Tibial artery (tissue), 4 donors: ENCODE measurements around the gene TXNDC16.
A peak's percentile ranks its signal among the peaks of the same experiment; 100 is the strongest.

Source experiments
- DNase-seq, 2 donors: peaks; one replicate each; pipeline ENCODE4 v3.0.0-alpha.2; 2019
- H3K27ac ChIP-seq, 2 donors: fragments of 200-600 bp; sonication (generic) in 1 of 2; 1 replicate in 1 of 2; 2 replicates in 1 of 2; pipeline ENCODE4 v1.5.1; 2018 to 2019; ENCODE audit warnings: mild to moderate bottlenecking in 1 of 2
- H3K27me3 ChIP-seq, 2 donors: fragments of 200-600 bp; sonication (generic) in 1 of 2; one replicate each; pipeline versions ENCODE4 v1.5.1 to v1.6.0; 2016 to 2019
- H3K36me3 ChIP-seq, 3 donors: fragments of 200-600 bp; sonication (generic) in 2 of 3; one replicate each; pipeline ENCODE4 v1.5.1; 2016 to 2019; ENCODE audit warnings: mild to moderate bottlenecking in 2 of 3
- H3K4me1 ChIP-seq, 4 donors: fragments of 200-600 bp; sonication (generic) in 2 of 4; 1 replicate in 3 of 4; 2 replicates in 1 of 4; pipeline ENCODE4 v1.5.1; 2016 to 2019
- H3K4me3 ChIP-seq, 2 donors: fragments of 200-600 bp; sonication (generic) in 1 of 2; 1 replicate in 1 of 2; 2 replicates in 1 of 2; pipeline ENCODE4 v1.5.1; 2018 to 2019; ENCODE audit warnings: mild to moderate bottlenecking in 2 of 2
- H3K9me3 ChIP-seq, 3 donors: fragments of 200-600 bp; sonication (generic) in 1 of 3; one replicate each; pipeline ENCODE4 v1.5.1; 2016 to 2019
- intact Hi-C: fragments of 100-400 bp; cut with DNase I; formaldehyde crosslinking; loops from one replicate; pipeline ENCODE4 v1.15.0; 2023; ENCODE audit warnings: low total_unique reads
- TF ChIP-seq, protein P1 (sequence below), 2 experiments: fragments of 200-600 bp in 1 of 2; fragments of 450-650 bp in 1 of 2; IDR thresholded peaks; one replicate each; pipeline ENCODE4 v1.5.1; 2017 to 2019; ENCODE audit warnings: antibody characterized with exemption in 2 of 2, mild to moderate bottlenecking in 1 of 2, moderate library complexity in 1 of 2

TXNDC16 gene

DNA sequence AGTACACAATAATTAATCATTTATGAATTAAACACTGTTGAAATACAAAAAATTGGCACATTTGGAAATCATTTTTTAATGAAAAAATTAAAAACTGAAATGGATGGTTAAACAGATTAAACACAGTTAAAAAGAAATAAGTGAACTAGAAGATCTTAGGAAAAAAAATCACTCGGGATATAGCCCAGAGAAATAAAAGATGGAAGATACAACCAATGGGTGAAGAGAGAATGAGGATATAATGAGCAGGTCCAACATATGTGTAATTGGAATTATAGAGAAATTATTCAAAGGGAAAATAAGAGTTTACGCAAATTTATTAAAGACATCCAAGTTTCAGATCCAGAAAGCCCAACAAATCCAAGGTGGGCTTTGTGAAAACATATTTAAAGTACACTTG lies 6.4 kb upstream of the TXNDC16 start:
- Histone ChIP-seq H3K27me3 (no peaks in the 10 kb centered on the region), H3K27ac (no peak overlapping the region), H3K4me1 (peaks cover 0 to 7% (median 3%) of the 10 kb centered on the region in 4 donors), H3K9me3 (peaks cover 0 to 6% (median 0%) of the 10 kb centered on the region in 3 donors), H3K4me3 (no peak overlapping the region), H3K36me3 (no peaks in the 10 kb centered on the region)
- TF ChIP-seq, protein P1, sequence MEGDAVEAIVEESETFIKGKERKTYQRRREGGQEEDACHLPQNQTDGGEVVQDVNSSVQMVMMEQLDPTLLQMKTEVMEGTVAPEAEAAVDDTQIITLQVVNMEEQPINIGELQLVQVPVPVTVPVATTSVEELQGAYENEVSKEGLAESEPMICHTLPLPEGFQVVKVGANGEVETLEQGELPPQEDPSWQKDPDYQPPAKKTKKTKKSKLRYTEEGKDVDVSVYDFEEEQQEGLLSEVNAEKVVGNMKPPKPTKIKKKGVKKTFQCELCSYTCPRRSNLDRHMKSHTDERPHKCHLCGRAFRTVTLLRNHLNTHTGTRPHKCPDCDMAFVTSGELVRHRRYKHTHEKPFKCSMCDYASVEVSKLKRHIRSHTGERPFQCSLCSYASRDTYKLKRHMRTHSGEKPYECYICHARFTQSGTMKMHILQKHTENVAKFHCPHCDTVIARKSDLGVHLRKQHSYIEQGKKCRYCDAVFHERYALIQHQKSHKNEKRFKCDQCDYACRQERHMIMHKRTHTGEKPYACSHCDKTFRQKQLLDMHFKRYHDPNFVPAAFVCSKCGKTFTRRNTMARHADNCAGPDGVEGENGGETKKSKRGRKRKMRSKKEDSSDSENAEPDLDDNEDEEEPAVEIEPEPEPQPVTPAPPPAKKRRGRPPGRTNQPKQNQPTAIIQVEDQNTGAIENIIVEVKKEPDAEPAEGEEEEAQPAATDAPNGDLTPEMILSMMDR (IDR thresholded peaks at IDR 0.05), result no peak
- intact Hi-C loops, result no loop called here
- DNase-seq, result no peak

- Histone ChIP-seq H3K4me3 (peak overlapping the region; percentile 85 to 96), H3K36me3 (no peaks in the 10 kb centered on the region), H3K9me3 (peaks cover 0 to 3% (median 0%) of the 10 kb centered on the region in 3 donors), H3K27me3 (peaks cover 0 to 2% of the 10 kb centered on the region in 2 donors), H3K27ac (peak overlapping the region; percentile 76 to 93), H3K4me1 (peaks cover 0 to 27% (median 14%) of the 10 kb centered on the region in 4 donors)
- TF ChIP-seq, protein P1 (IDR thresholded peaks at IDR 0.05), result no peak
- intact Hi-C loops, result loop anchor here (5.0 kb wide), 1 partner anchor 138 kb away; no protein-coding TSS in a partner anchor
- DNase-seq, result peak; percentile 82 to 89
Measured at GRCh38 chr14:52553671-52554575, 1.6 kb upstream of the TXNDC16 start.

DNA sequence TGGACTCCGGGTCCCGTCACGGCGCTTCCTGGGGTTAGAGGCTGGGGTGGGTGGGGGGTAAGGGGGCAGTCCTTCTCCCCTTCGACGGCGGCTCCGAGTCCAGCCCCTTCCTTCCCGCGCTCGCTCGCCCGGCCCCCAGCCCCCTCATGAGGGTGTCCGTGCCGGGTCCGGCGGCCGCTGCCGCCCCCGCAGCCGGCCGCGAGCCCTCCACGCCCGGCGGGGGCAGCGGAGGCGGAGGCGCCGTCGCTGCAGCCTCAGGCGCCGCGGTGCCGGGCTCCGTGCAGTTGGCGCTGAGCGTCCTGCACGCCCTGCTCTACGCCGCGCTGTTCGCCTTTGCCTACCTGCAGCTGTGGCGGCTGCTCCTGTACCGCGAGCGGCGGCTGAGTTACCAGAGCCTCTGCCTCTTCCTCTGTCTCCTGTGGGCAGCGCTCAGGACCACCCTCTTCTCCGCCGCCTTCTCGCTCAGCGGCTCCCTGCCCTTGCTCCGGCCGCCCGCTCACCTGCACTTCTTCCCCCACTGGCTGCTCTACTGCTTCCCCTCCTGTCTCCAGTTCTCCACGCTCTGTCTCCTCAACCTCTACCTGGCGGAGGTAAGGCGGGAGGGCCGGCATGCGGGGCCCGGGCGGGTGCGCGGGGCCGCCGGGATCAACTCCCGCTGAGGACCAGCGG lies 831 bp upstream of the TXNDC16 start:
- Histone ChIP-seq H3K4me1 (peaks cover 0 to 27% (median 14%) of the 10 kb centered on the region in 4 donors), H3K27ac (peak overlapping the region; percentile 76 to 93), H3K27me3 (peaks cover 0 to 2% of the 10 kb centered on the region in 2 donors), H3K9me3 (no peaks in the 10 kb centered on the region), H3K4me3 (peak overlapping the region; percentile 85 to 96), H3K36me3 (no peaks in the 10 kb centered on the region)
- intact Hi-C loops, result loop anchor here (5.0 kb wide), 1 partner anchor 139 kb away; no protein-coding TSS in a partner anchor
- TF ChIP-seq, protein P1 (IDR thresholded peaks at IDR 0.05), result no peak
- DNase-seq, result peak; percentile 21 to 71

DNA sequence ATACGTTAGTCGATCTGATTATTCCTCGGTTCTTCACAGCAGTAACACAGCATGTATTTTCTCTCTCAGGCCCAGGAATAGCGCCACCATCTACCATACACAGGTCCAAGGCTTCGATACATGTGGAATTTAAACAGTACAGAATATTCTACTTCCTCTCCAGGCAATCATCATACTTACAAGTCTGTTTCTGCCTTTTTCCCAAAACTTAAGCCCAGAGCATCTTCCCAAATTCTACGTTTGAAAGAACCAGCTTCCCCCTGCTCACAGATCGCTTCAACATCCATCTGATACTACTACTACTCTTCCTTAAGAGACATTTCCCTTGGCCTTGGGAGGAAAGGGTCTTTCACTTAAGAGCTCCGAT lies 626 bp downstream of the TXNDC16 start:
- no peaks in the 10 kb centered on the region for H3K9me3 ChIP-seq
- H3K4me1 ChIP-seq, result peaks cover 0 to 42% (median 22%) of the 10 kb centered on the region in 4 donors
- H3K36me3 ChIP-seq, result no peaks in the 10 kb centered on the region
- no peak for DNase-seq
- intact Hi-C loops, result loop anchor here (5.0 kb wide), 1 partner anchor 141 kb away; no protein-coding TSS in a partner anchor
- peak overlapping the region; percentile 85 to 96 for H3K4me3 ChIP-seq
- H3K27me3 ChIP-seq, result peaks cover 0 to 2% of the 10 kb centered on the region in 2 donors
- H3K27ac ChIP-seq, result peak overlapping the region; percentile 93
- TF ChIP-seq, protein P1 (IDR thresholded peaks at IDR 0.05), result no peak

DNA sequence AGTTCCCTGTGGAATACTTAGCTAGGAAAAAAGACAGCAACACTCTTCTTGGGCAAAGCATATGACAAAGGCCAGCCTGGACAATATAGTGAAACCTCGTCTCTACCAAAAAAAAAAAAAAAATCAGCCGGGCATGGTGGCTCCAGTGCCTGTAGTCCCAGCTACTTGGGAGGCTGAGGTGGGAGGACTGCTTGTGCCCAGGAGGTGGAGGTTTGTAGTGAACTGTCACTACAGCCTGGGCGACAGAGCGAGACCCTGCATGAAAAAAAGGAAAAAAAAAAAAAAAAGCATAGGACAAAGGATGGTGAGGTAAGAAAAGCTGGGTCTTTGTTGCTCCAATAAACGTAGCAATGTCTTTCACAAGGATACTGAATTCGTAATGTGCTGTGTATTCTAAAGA lies 1.1 kb downstream of the TXNDC16 start:
- Histone ChIP-seq H3K4me1 (peaks cover 0 to 46% (median 27%) of the 10 kb centered on the region in 4 donors), H3K9me3 (no peaks in the 10 kb centered on the region), H3K27me3 (peaks cover 0 to 2% of the 10 kb centered on the region in 2 donors), H3K36me3 (no peaks in the 10 kb centered on the region), H3K27ac (peak overlapping the region; percentile 93), H3K4me3 (peak overlapping the region; percentile 85 to 96)
- no peak for DNase-seq
- TF ChIP-seq, protein P1 (IDR thresholded peaks at IDR 0.05), result no peak
- intact Hi-C loops, result loop anchor here (5.0 kb wide), 1 partner anchor 141 kb away; no protein-coding TSS in a partner anchor
